Measurements from ENCODE around the gene FAM241A.

DNA sequence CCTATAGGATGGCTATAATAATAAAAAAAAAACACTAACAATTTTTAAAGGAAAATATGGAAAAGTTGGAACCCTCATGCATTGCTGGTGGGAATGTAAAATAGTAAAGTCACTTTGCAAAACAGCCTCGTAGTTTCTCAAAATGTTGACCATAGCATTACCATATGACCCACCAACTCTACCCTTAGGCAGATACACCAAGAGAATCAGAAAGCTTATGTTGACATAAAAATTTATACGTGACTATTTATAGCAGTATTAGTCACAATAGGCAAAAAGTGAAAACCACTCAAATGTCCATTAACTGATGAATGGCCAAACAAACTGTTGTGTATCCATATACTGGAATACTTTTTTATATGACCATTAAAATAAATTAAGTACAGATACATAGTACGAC, 19.8 kb upstream of the FAM241A start:
- TF ChIP-seq, protein P1, sequence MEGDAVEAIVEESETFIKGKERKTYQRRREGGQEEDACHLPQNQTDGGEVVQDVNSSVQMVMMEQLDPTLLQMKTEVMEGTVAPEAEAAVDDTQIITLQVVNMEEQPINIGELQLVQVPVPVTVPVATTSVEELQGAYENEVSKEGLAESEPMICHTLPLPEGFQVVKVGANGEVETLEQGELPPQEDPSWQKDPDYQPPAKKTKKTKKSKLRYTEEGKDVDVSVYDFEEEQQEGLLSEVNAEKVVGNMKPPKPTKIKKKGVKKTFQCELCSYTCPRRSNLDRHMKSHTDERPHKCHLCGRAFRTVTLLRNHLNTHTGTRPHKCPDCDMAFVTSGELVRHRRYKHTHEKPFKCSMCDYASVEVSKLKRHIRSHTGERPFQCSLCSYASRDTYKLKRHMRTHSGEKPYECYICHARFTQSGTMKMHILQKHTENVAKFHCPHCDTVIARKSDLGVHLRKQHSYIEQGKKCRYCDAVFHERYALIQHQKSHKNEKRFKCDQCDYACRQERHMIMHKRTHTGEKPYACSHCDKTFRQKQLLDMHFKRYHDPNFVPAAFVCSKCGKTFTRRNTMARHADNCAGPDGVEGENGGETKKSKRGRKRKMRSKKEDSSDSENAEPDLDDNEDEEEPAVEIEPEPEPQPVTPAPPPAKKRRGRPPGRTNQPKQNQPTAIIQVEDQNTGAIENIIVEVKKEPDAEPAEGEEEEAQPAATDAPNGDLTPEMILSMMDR (IDR thresholded peaks at IDR 0.05), result no peak
- TF ChIP-seq POLR2A (IDR thresholded peaks at IDR 0.05), result no peak

Measured in body of pancreas (tissue), 4 donors.